ENCODE measurements around the gene MORN3. TPM values are rescaled to one million over a fixed set of nuclear protein-coding genes. Genes with fewer than 3 reads are reported as not detected.
"Not testable (repeated sequence)": the region's sequence is repeated elsewhere in the genome, so short reads cannot be mapped to it uniquely, and the experiment has no call there.

Gene MORN3
- total RNA-seq, 4 donors from 2014 or later: 0.40 to 2.3 (median 1.1) TPM

- H3K27ac ChIP-seq: peak overlapping the region; percentile 81 to 91 (median 82)
- intact Hi-C loops (cut with DNase I): no loop called here
- TF ChIP-seq POLR2A (IDR thresholded peaks at IDR 0.05) (no peak), CTCF (IDR thresholded peaks at IDR 0.05) (no peak)
- H3K9me3 ChIP-seq: no peaks in the 10 kb centered on the region
- H3K27me3 ChIP-seq: no peaks in the 10 kb centered on the region
- WGBS, 2 donors: 55 to 58% methylated on average over 24 of the region's 24 CpGs
- peaks cover 11 to 14% of the 10 kb centered on the region in 2 donors for H3K4me1 ChIP-seq
- peak; percentile 58 to 61 for DNase-seq
- H3K36me3 ChIP-seq: no peaks in the 10 kb centered on the region
- peak overlapping the region; percentile 67 to 82 (median 81) for H3K4me3 ChIP-seq (replicated peaks in 1 of 3)
Measured at GRCh38 chr12:121711361-121712189, 42.1 kb upstream of the MORN3 start.

- intact Hi-C loops (cut with DNase I): no loop called here
- no peaks in the 10 kb centered on the region for H3K36me3 ChIP-seq
- TF ChIP-seq CTCF (IDR thresholded peaks at IDR 0.05) (no peak), POLR2A (IDR thresholded peaks at IDR 0.05) (no peak)
- H3K27ac ChIP-seq: peak overlapping the region in 1 of 3 donors; percentile 23
- H3K9me3 ChIP-seq: no peaks in the 10 kb centered on the region
- H3K4me3 ChIP-seq (replicated peaks in 1 of 3): no peak overlapping the region
- 85 to 86% methylated on average over 5 of the region's 5 CpGs for WGBS, 2 donors
- no peaks in the 10 kb centered on the region for H3K27me3 ChIP-seq
- no peak for DNase-seq
- H3K4me1 ChIP-seq: peaks cover 11 to 14% of the 10 kb centered on the region in 2 donors
Measured at GRCh38 chr12:121709478-121709961, 40.1 kb upstream of the MORN3 start.

DNA sequence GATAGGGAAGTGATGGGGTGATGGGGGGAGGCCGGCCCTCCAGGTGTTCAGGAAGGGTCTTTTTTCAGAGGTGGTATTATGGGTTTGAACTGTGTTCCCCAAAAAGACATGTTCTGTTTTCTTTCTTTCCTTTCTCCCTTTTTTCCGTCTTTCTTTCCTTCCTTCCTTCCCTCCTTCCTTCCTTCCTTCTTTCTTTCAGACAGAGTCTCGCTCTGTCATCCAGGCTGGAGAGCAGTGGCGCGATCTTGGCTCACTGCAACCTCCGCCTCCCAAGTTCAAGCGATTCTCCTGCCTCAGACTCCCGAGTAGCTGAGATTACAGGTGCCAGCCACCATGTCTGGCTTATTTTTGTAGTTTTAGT, 39.6 kb upstream of the MORN3 start:
- WGBS, 2 donors: 85 to 87% methylated on average over 8 of the region's 8 CpGs

DNA sequence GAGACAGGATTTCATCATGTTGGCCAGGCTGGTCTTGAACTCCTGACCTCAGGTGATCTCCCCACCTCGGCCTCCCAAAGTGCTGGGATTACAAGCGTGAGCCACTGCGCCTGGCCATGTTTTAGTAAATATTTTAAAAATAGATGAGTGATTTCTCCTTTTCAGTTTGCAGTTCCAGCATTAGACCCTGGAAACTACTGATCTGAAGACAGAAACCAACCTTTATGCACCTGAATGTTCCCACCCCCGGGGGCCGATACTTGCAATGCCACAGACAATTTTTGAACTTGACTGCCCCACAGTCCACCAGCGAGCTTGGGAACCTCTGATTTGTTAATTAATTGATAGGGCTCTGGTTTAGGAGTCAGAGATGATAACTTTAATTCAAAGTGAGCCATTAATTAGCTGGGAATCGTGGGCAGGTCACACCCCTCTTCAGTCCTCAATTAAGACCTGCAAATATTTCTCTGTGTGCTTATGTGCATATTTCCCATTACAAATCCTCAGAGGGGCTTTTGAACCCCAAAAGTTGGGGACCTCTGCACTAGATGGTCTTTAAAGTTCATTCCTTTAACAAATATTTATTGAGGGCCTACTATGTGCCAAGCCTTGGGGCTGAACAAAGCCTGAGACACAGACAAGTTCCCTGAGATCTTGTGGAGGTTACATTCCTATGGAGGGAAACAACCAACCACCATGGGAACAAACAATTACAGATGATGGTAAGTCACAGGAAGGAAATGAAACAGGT, 39.0 kb upstream of the MORN3 start:
- no peak overlapping the region for H3K27ac ChIP-seq

More for the DNA sequence above, 39.6 kb upstream of the MORN3 start:
- H3K36me3 ChIP-seq; H3K9me3 ChIP-seq; intact Hi-C loops (cut with DNase I); DNase-seq; H3K4me3 ChIP-seq (replicated peaks in 1 of 3); H3K27ac ChIP-seq; H3K27me3 ChIP-seq: not testable (repeated sequence)
- peaks cover 10 to 14% of the 10 kb centered on the region in 2 donors for H3K4me1 ChIP-seq

GRCh38 chr12:121705514-121705913, 36.1 kb upstream of the MORN3 start:
- H3K4me1 ChIP-seq: peaks cover 23 to 29% of the 10 kb centered on the region in 2 donors
- H3K4me3 ChIP-seq (replicated peaks in 1 of 3): no peak overlapping the region
- no peaks in the 10 kb centered on the region for H3K9me3 ChIP-seq
- no peaks in the 10 kb centered on the region for H3K36me3 ChIP-seq
- H3K27ac ChIP-seq: no peak overlapping the region
- DNase-seq: no peak
- intact Hi-C loops (cut with DNase I): no loop called here
- TF ChIP-seq CTCF (IDR thresholded peaks at IDR 0.05): no peak
- TF ChIP-seq POLR2A (IDR thresholded peaks at IDR 0.05): no peak
- H3K27me3 ChIP-seq: no peaks in the 10 kb centered on the region

More for the DNA sequence above, 39.0 kb upstream of the MORN3 start:
- Histone ChIP-seq H3K27me3 (no peaks in the 10 kb centered on the region), H3K36me3 (no peaks in the 10 kb centered on the region), H3K4me1 (peaks cover 5 to 11% of the 10 kb centered on the region in 2 donors), H3K4me3 (replicated peaks in 1 of 3) (no peak overlapping the region), H3K9me3 (no peaks in the 10 kb centered on the region)
- DNase-seq: no peak
- TF ChIP-seq CTCF (IDR thresholded peaks at IDR 0.05) (no peak), POLR2A (IDR thresholded peaks at IDR 0.05) (no peak)
- intact Hi-C loops (cut with DNase I): no loop called here
- WGBS, 2 donors: 85 to 92% methylated on average over 7 of the region's 7 CpGs
